Peyer's patch (tissue), 4 donors: ENCODE measurements around the gene DNASE2B.

Source experiments
- POLR2A ChIP-seq, 2 donors: fragments of 450-650 bp; IDR thresholded peaks; one replicate each; pipeline ENCODE4 v1.5.1; 2017; ENCODE audit warnings: antibody characterized with exemption in 2 of 2, mild to moderate bottlenecking in 2 of 2, moderate library complexity in 2 of 2
- TF ChIP-seq, protein P1 (sequence below), 6 experiments: fragments of 450-650 bp in 4 of 6; fragments of 200-600 bp in 2 of 6; sonication (generic) in 1 of 6; IDR thresholded peaks; one replicate each; pipeline ENCODE4 v1.5.1; 2017 to 2019; ENCODE audit warnings: antibody characterized with exemption in 6 of 6, mild to moderate bottlenecking in 3 of 6, moderate library complexity in 1 of 6

DNA sequence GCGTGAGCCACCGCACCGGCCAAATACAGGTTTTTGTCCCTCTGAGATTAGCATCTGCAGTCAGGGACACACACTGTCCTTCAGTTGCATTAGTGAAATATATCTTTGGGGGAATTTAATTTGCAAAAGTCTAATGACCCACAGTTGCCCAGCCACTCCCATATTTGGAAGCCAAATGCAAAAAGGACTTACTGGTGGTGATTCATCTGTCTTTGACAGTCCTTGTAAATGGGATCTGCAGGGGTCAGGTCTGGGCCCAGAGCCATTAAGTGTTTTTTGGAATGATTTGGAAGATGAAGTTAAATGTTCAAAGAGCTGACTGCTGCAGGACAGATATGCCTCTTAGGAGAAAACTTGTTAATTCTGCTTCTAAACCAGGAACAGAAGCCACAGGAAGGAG is 44.6 kb upstream of the DNASE2B start:
- TF ChIP-seq, protein P1, sequence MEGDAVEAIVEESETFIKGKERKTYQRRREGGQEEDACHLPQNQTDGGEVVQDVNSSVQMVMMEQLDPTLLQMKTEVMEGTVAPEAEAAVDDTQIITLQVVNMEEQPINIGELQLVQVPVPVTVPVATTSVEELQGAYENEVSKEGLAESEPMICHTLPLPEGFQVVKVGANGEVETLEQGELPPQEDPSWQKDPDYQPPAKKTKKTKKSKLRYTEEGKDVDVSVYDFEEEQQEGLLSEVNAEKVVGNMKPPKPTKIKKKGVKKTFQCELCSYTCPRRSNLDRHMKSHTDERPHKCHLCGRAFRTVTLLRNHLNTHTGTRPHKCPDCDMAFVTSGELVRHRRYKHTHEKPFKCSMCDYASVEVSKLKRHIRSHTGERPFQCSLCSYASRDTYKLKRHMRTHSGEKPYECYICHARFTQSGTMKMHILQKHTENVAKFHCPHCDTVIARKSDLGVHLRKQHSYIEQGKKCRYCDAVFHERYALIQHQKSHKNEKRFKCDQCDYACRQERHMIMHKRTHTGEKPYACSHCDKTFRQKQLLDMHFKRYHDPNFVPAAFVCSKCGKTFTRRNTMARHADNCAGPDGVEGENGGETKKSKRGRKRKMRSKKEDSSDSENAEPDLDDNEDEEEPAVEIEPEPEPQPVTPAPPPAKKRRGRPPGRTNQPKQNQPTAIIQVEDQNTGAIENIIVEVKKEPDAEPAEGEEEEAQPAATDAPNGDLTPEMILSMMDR (IDR thresholded peaks at IDR 0.05) = no peak
- no peak for TF ChIP-seq POLR2A (IDR thresholded peaks at IDR 0.05)
